SHP77 treated with DMSO at 0.1 percent for 48 hours (cell line): ENCODE results near the gene HOOK2.
"Not testable (repeated sequence)": the region's sequence is repeated elsewhere in the genome, so short reads cannot be mapped to it uniquely, and the experiment has no call there.

Source experiments
- DNase-seq: peaks from one replicate; lab custom pipeline; 2025; lab: John Stamatoyannopoulos, UW

Gene HOOK2

DNA sequence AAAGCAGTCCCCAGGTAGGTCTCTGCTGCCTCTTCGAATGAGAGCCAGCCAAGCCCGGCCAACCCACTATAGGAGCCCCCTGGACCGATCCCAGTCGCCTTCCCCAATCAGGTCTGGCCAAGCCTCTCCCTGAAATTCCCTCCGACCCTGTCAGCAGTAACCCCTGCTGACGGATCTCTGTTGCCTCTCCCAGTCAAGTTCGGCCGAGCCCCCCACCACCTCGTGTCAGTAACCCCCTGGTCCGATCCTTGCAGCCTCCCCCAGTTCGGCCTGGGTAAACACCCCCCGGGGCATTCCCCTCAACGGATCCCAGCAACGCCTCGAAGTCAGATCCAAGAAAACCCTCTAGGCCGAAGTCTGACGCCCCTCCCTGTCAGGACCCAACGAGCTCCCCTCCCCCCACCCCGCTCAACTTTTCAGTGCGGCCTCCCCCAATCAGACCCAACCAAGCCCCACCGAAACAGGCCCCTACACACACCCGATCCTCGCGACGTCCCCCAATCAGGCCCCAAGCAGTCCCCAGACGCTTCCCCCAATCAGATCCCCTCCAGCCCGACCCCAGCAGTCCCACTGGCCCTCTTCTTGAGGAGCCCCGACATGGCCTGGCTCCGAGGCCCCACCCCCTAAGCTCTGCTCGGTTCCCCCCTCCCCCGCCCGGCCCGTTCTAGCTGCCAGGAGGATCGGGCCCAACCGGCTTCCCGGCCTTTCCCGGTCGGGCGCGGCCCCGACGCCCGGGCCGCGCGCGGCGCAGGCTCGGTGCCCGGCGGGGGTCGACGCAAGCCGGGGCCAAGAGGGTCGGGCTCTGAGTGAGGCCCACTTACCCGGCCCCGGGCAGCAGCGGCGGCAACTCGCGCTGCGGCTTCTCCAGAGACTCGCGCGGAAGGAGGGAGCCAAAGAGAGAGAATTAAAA lies 53.4 kb downstream of the HOOK2 start:
- no peak for DNase-seq

DNA sequence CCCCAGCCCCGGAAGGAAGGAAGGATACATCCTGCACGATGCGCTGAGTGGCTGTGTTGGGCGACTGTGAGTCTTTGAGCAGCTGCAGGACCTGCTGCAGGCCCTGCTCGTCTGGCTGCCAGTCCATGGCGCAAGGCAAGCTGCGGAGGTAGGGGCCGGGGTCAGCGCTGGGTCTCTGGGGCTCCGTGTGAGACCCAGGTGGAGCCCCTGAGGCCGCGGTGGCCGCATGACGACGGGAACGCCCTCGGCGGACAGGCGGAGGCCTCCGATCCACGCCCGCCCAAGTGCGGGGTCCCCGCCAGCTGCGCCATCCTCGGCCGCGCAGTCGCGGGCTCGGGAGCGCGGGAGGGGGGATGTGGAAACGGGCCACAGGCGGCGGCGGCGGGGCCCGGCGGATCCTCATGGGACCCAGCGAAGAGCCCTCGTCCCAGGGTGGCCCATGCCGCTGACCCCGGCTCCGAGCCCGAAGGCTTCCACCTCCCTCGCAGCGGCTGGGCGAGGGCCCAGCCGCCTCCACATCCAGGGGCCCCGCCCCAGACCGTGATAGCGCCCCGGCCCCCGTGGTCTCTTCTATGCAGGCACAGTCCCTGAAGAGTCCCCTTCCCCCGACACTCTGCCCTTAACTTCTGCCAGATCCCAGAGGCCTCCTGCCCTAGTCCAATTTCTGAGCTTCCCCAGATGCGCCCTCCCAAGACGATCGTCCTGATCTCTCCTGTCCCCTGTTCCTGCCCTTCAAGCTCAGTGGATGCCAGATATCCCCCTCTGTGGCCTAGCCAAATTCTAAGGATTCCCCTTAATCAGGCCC lies 54.3 kb downstream of the HOOK2 start:
- no peak for DNase-seq

DNA sequence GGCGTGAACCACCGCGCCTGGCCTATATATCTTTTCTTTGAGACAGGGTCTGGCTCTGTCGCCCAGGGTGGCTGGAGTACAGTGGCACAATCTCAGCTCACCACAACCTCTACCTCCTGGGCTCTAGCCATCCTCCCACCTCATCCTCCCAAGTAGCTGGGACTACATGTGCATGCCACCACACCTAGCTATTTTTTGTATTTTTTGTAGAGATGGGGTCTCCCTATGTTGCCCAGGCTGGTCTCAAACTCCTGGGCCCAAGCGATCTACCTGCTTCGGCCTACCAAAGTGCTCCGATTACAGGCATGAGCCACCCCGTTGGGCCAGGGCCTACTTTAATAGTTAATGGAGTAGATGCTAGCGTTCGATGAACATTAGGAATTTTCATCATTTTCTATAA lies 55.1 kb downstream of the HOOK2 start:
- DNase-seq: no peak

DNA sequence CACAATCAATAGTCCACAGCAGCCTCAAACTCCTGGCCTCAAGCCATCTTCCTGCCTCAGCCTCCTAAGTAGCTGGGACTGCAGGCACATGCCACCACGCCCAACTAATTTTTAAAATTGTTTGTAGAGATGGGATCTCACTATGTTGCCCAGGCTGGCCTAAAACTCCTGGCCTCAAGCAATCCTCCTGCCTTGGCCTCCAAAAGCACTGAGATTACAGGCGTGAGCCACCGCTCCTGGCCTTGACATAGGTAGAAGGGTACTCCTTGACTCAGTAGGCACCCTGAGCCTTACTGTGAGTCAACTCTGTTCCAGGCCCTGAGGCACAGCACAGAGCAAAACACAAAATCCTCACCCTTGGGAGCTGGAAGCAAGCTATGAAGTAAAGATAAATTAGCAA lies 59.4 kb downstream of the HOOK2 start:
- no peak for DNase-seq

DNA sequence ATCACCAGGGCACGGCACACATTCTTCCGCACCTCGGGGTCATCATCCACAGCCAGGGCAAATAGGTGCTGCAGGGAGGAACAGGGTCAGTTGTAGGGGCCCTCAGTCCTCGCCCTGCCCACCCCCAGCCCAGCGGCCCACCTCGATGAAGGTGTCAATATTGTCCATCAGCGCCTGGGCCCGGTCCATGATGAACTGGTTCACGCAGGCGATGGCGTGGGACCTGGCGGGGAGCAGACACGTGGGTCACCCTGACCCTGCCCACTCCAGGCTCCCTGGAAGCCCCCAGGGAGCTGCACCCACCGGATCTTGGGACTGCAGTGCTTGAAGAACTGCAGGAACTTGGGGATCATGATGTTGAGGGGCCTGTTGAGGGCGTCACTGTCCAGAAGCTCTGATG lies 60.2 kb downstream of the HOOK2 start:
- DNase-seq: no peak

DNA sequence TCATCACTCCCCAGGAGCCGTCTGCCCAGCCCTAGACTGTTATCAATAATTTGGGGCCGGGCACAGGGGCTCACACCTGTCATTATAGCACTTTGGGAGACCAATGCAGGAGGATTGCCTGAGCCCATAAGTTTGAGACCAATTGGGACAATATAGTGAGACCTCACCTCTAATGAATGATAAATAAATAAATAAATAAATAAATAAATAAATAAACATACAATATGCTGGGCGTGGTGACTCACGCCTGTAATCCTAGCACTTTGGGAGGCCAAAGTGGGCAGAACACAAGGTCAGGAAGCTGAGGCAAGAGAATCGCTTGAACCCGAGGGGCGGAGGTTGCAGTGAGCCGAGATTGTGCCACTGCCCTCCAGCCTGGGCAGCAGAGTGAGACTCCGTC lies 62.0 kb downstream of the HOOK2 start:
- DNase-seq: not testable (repeated sequence)
